GM12872 (cell line): ENCODE measurements around the gene RXYLT1.

Experiments
- CTCF ChIP-seq: IDR thresholded peaks from 3 replicates; pipeline ENCODE4 v1.5.1; 2011; ENCODE audit warnings: low read depth, mild to moderate bottlenecking, low read length, moderate library complexity; ENCODE audit not compliant: insufficient read depth

The RXYLT1 gene

GRCh38 chr12:63770375-63770774, 9.3 kb upstream of the RXYLT1 start:
- no peak for TF ChIP-seq CTCF

- TF ChIP-seq CTCF, result no peak
Observed at GRCh38 chr12:63777340-63777739, 2.4 kb upstream of the RXYLT1 start.

GRCh38 chr12:63782466-63782865, 2.8 kb downstream of the RXYLT1 start:
- no peak for TF ChIP-seq CTCF

- TF ChIP-seq CTCF, result no peak
Observed at GRCh38 chr12:63787306-63787705, 7.6 kb downstream of the RXYLT1 start.

GRCh38 chr12:63790608-63790945, 10.9 kb downstream of the RXYLT1 start:
- TF ChIP-seq CTCF, result no peak

GRCh38 chr12:63792338-63792737, 12.6 kb downstream of the RXYLT1 start:
- TF ChIP-seq CTCF, result no peak

- TF ChIP-seq CTCF, result no peak
Observed at GRCh38 chr12:63795032-63795687, 15.5 kb downstream of the RXYLT1 start.
